Right atrium auricular region (tissue), 2 donors: ENCODE data around the gene KRTAP19-4. TPM values are rescaled to one million over a fixed set of nuclear protein-coding genes. Genes with fewer than 3 reads are reported as not detected.

Experiments
- DNase-seq: peaks from one replicate; pipeline ENCODE4 v3.0.0-alpha.2; 2019; ENCODE audit warnings: low spot score
- H3K27ac ChIP-seq, 2 donors: fragments of 200-600 bp; sonication (generic); 1 replicate in 1 of 2; 2 replicates in 1 of 2; pipeline ENCODE4 v1.5.1; 2016 to 2019
- H3K27me3 ChIP-seq, 2 donors: fragments of 200-600 bp; sonication (generic); one replicate each; pipeline versions ENCODE4 v1.5.1 to v1.6.0; 2017 to 2019
- H3K36me3 ChIP-seq: fragments of 200-600 bp; sonication (generic); one replicate; pipeline ENCODE4 v1.5.1; 2016
- H3K4me1 ChIP-seq, 2 donors: fragments of 200-600 bp; sonication (generic); one replicate each; pipeline versions ENCODE4 v1.5.1 to v1.6.0; 2017 to 2019
- H3K4me3 ChIP-seq, 2 donors: fragments of 200-600 bp; sonication (generic); 1 replicate in 1 of 2; 2 replicates in 1 of 2; pipeline ENCODE4 v1.5.1; 2017 to 2019; ENCODE audit warnings: mild to moderate bottlenecking in 1 of 2, moderate library complexity in 1 of 2
- H3K9me3 ChIP-seq, 2 donors: fragments of 200-600 bp; sonication (generic); one replicate each; pipeline ENCODE4 v1.5.1; 2019
- CTCF ChIP-seq, 2 donors: fragments of 200-600 bp; sonication (generic); IDR thresholded peaks; one replicate each; pipeline ENCODE4 v1.5.1; 2019; ENCODE audit warnings: antibody characterized with exemption in 2 of 2
- total RNA-seq, 2 donors: library from RNA; depleted of rRNA; stranded (reverse); fragments of >200 nt; gene quantifications; one replicate each; pipeline ENCODE4 v1.1.0, GENCODE V29; 2016

KRTAP19-4 gene
- total RNA-seq, 2 donors from 2014 or later: not detected

- Histone ChIP-seq H3K4me3 (no peak within 1 kb of the TSS), H3K27me3 (no peaks in the 10 kb centered on the region), H3K27ac (no peak within 1 kb of the TSS), H3K4me1 (no peaks in the 10 kb centered on the region), H3K36me3 (no peaks in the 10 kb centered on the region), H3K9me3 (no peaks in the 10 kb centered on the region)
- no peak for DNase-seq
- TF ChIP-seq CTCF (IDR thresholded peaks at IDR 0.05): no peak
Measured at GRCh38 chr21:30491963-30492428, 5.0 kb downstream of the KRTAP19-4 start, which contains the start of gene KRTAP19-3. Gene KRTAP19-3 (minus strand): TSS chr21:30492013. CDS start chr21:30491957, 56 bp downstream.

GRCh38 chr21:30487336-30487735 is 9.6 kb downstream of the KRTAP19-4 start, which contains the start of gene KRTAP19-2:
Gene KRTAP19-2 (minus strand): TSS chr21:30487436. CDS start chr21:30487348, 88 bp downstream.
- Histone ChIP-seq H3K27me3 (no peaks in the 10 kb centered on the region), H3K36me3 (no peaks in the 10 kb centered on the region), H3K27ac (no peak within 1 kb of the TSS), H3K9me3 (no peaks in the 10 kb centered on the region), H3K4me1 (peaks cover 0 to 2% of the 10 kb centered on the region in 2 donors), H3K4me3 (no peak within 1 kb of the TSS)
- no peak for DNase-seq
- no peak for TF ChIP-seq CTCF (IDR thresholded peaks at IDR 0.05)

GRCh38 chr21:30486180-30486579 is 10.8 kb downstream of the KRTAP19-4 start:
- H3K27ac ChIP-seq: no peak overlapping the region
- no peaks in the 10 kb centered on the region for H3K27me3 ChIP-seq
- H3K4me3 ChIP-seq: no peak overlapping the region
- H3K9me3 ChIP-seq: no peaks in the 10 kb centered on the region
- DNase-seq: no peak
- peaks cover 0 to 3% of the 10 kb centered on the region in 2 donors for H3K4me1 ChIP-seq
- no peak for TF ChIP-seq CTCF (IDR thresholded peaks at IDR 0.05)
- H3K36me3 ChIP-seq: no peaks in the 10 kb centered on the region

GRCh38 chr21:30482130-30482529 is 14.8 kb downstream of the KRTAP19-4 start:
- no peak overlapping the region for H3K4me3 ChIP-seq
- H3K36me3 ChIP-seq: no peaks in the 10 kb centered on the region
- no peak overlapping the region for H3K27ac ChIP-seq
- H3K4me1 ChIP-seq: peaks cover 0 to 3% of the 10 kb centered on the region in 2 donors
- TF ChIP-seq CTCF (IDR thresholded peaks at IDR 0.05): no peak
- no peaks in the 10 kb centered on the region for H3K27me3 ChIP-seq
- no peak for DNase-seq
- H3K9me3 ChIP-seq: no peaks in the 10 kb centered on the region

- Histone ChIP-seq H3K27ac (peak within 1 kb of the TSS in 1 of 2 donors; percentile 0), H3K36me3 (no peaks in the 10 kb centered on the region), H3K9me3 (no peaks in the 10 kb centered on the region), H3K4me1 (peaks cover 0 to 3% of the 10 kb centered on the region in 2 donors), H3K27me3 (no peaks in the 10 kb centered on the region), H3K4me3 (no peak within 1 kb of the TSS)
- no peak for TF ChIP-seq CTCF (IDR thresholded peaks at IDR 0.05)
- no peak for DNase-seq
Measured at GRCh38 chr21:30480145-30480544, 16.8 kb downstream of the KRTAP19-4 start, which contains the start of gene KRTAP19-1. Gene KRTAP19-1 (minus strand): TSS chr21:30480367. CDS start chr21:30480317, 50 bp downstream.

- no peaks in the 10 kb centered on the region for H3K9me3 ChIP-seq
- no peaks in the 10 kb centered on the region for H3K36me3 ChIP-seq
- H3K27ac ChIP-seq: no peak overlapping the region
Measured at GRCh38 chr21:30479259-30479658, 17.7 kb downstream of the KRTAP19-4 start.

More at GRCh38 chr21:30479259-30479658, 17.7 kb downstream of the KRTAP19-4 start:
- no peak for DNase-seq
- no peak for TF ChIP-seq CTCF (IDR thresholded peaks at IDR 0.05)
- Histone ChIP-seq H3K27me3 (no peaks in the 10 kb centered on the region), H3K4me1 (peaks cover 0 to 3% of the 10 kb centered on the region in 2 donors), H3K4me3 (no peak overlapping the region)
